GM10266 (cell line): ENCODE measurements around the gene KIF3B.
A peak's percentile ranks its signal among the peaks of the same experiment; 100 is the strongest.
"Not testable (repeated sequence)": the region's sequence is repeated elsewhere in the genome, so short reads cannot be mapped to it uniquely, and the experiment has no call there.

ENCODE experiments used
- DNase-seq: peaks from one replicate; pipeline ENCODE4 v3.0.0; 2012; ENCODE audit errors: extremely low spot score
- CTCF ChIP-seq: IDR thresholded peaks from 2 replicates; pipeline ENCODE4 v1.5.1; 2012; ENCODE audit warnings: mild to moderate bottlenecking, low read depth; ENCODE audit not compliant: control insufficient read depth, insufficient read depth; ENCODE audit errors: missing control alignments

KIF3B gene

GRCh38 chr20:32238483-32239425 is 38.7 kb upstream of the KIF3B start:
- no peak for TF ChIP-seq CTCF
- DNase-seq = no peak

- DNase-seq = no peak
- TF ChIP-seq CTCF = peak; percentile 11
Measured at GRCh38 chr20:32240205-32240604, 37.2 kb upstream of the KIF3B start.

- no peak for TF ChIP-seq CTCF
- DNase-seq = no peak
Measured at GRCh38 chr20:32241807-32242206, 35.6 kb upstream of the KIF3B start.

- no peak for TF ChIP-seq CTCF
- DNase-seq = no peak
Measured at GRCh38 chr20:32244150-32244823, 33.2 kb upstream of the KIF3B start.

GRCh38 chr20:32244959-32245358 is 32.5 kb upstream of the KIF3B start:
- no peak for TF ChIP-seq CTCF
- DNase-seq = no peak

GRCh38 chr20:32246208-32246607 is 31.2 kb upstream of the KIF3B start:
- DNase-seq = not testable (repeated sequence)

GRCh38 chr20:32248043-32248442 is 29.4 kb upstream of the KIF3B start:
- no peak for TF ChIP-seq CTCF
- no peak for DNase-seq
